Muscle of arm (tissue), 12 donors: ENCODE results near the gene LARP1B. TPM values are rescaled to one million over a fixed set of nuclear protein-coding genes. Genes with fewer than 3 reads are reported as not detected.
"Not testable (repeated sequence)": the region's sequence is repeated elsewhere in the genome, so short reads cannot be mapped to it uniquely, and the experiment has no call there.

ENCODE experiments used
- DNase-seq: peaks from one replicate; pipeline ENCODE4 v3.0.0-alpha.2; 2013
- polyA plus RNA-seq, 12 donors: library from polyadenylated mRNA; unstranded; fragments of 120-200 nt; gene quantifications; one replicate each; pipeline ENCODE4 v1.2.1, GENCODE V29; 2013; ENCODE audit not compliant: insufficient read length in 12 of 12

The LARP1B gene
- polyA plus RNA-seq, 12 donors, result 19.0 to 27.1 (median 23.0) TPM; not detected in 1

DNA sequence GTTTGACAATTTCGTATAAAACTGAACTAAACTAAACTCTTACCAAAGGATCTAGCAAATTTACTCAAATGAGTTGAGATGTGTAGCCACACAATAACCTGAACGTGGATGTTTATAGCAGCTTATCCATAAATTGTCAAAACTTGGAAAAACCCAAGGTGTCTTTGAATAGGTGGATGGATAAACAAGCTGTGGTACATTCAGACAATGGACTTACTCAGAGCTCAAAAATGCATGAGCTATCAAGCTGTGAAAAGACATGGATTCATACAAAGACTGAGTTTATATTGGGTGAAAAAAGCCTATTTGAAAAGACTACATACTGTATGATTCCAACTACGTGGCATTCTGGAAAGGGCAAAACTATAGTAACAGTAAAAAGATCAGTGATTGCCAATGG is 69.5 kb downstream of the LARP1B start:
- DNase-seq, result no peak

GRCh38 chr4:128134925-128135324 is 73.8 kb downstream of the LARP1B start:
- DNase-seq, result no peak

- DNase-seq, result no peak
These were observed 74.3 kb downstream of the LARP1B start for GRCh38 chr4:128135391-128135790.

GRCh38 chr4:128141866-128142265 is 80.8 kb downstream of the LARP1B start:
- DNase-seq, result no peak

GRCh38 chr4:128145727-128146126 is 84.6 kb downstream of the LARP1B start:
- no peak for DNase-seq

GRCh38 chr4:128153800-128154199 is 92.7 kb downstream of the LARP1B start:
- DNase-seq, result no peak

GRCh38 chr4:128155231-128155855 is 94.2 kb downstream of the LARP1B start:
- no peak for DNase-seq

- DNase-seq, result no peak
These were observed 94.9 kb downstream of the LARP1B start for GRCh38 chr4:128155874-128156456.

DNA sequence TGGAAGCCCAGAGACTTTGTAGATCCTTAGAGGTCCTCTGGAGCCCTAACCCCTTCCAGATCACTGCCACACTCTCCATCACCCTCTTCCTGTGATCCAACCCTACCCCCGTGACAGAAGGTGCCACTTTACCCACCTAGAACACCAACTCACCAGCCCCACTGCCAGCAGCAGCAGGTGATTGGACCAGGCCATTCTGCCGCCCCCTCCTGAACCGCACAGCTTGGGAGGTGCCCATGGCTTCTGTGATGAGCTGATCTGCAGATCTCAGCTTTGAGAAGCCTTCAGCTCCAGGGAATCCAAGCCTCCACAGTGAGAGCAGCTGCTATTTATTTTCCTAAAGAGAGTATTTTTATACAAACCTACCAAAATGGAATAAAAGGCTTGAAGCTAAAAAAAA is 95.4 kb downstream of the LARP1B start:
- DNase-seq, result not testable (repeated sequence)

- no peak for DNase-seq
These were observed 97.8 kb downstream of the LARP1B start for GRCh38 chr4:128158894-128159293.

DNA sequence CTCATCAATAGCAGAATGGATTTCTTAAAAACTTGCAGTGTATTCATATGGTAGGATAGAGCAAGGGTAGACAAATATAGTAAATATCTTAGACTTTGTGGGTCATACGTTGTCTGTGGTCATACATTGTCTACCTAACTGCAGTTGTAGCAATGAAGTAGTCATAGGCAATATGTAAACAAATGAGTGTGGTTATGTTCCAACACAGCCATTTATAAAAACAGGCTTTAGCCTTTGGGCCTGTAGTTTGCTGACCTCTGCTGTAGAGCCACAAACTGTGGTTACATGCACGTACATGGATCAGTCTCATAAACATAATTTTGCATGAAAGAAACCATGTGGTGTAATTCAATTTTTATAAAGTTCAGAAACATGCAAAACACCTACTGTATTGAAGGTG is 98.9 kb downstream of the LARP1B start:
- no peak for DNase-seq

DNA sequence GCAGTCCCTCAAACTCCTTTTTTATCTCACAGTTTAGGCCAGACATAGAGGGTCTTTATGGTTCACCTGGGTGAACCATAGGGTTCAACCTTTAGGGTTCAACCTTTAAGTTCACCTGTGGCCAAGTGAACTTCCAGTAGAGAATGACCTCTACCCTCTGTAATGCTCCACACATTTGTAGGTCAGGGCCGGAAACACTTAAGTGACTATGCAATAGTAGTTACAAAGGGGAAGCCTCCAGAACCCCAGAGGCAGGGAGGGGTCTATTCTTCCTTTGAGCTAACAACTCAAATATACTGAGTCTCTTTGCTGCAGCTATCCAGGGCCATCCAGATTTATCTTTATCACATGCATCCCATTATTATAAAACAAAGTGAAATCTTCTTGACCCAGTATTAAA is 100.0 kb downstream of the LARP1B start:
- no peak for DNase-seq

- no peak for DNase-seq
These were observed 101.3 kb downstream of the LARP1B start for GRCh38 chr4:128162434-128162833.

- DNase-seq, result no peak
These were observed 102.3 kb downstream of the LARP1B start for GRCh38 chr4:128163177-128164117.

DNA sequence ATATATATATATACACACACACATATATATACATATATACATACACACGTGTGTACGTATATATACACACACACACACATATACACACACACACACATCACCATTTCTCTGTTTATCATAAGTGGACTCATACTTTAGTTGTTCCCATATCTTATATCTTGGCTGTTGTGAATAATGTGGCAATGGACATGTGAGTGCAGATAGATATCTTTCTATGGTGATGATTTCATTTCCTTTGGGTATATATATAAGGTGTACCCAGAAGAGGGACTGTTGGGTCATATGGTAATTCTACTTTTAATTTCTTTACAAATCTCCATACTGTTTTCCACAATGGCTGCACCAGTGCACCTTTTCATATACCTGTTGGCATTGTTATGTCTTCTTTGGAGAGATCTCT is 105.9 kb downstream of the LARP1B start:
- DNase-seq, result no peak

GRCh38 chr4:128168701-128169100 is 107.6 kb downstream of the LARP1B start:
- DNase-seq, result no peak

- no peak for DNase-seq
These were observed 108.1 kb downstream of the LARP1B start for GRCh38 chr4:128169245-128169644.

- no peak for DNase-seq
These were observed 115.5 kb downstream of the LARP1B start for GRCh38 chr4:128176643-128177042.

GRCh38 chr4:128177498-128177897 is 116.4 kb downstream of the LARP1B start:
- no peak for DNase-seq

GRCh38 chr4:128186623-128187022 is 125.5 kb downstream of the LARP1B start:
- DNase-seq, result no peak

DNA sequence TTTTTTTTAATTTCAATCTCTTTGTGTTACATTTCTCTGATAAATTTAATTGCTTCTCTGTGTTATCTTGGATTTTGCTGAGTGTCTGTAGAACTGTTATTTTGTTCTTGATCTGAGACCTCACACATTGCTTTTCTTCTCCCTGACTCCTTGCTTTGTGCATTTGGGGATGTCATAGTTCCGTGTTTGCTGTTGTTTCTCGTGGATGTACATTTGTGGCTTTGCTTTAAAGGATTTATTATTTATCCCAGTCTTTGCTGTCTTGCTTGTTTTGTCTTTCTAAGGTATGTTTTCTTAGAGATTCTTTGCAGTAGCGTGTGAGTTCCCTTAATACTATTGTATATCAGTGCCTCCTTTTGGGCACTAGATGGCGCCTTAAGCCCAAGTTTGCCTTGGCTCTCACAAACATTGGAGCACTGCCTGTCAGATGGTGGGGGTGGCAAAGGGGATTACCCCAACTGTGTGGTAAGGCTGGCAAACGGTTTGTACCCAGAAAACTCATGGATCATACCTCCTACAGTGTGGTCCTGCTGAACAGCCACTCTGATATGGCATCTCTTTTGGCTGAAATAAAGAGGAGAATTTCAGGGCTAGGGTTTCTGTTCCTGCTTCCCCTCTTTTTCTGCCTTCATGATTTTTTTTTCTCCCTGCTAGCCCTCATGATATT is 130.1 kb downstream of the LARP1B start:
- peak; percentile 66 for DNase-seq
